HG02588 (cell line): ENCODE results near the gene PIP5K1B.

ENCODE experiments used
- ATAC-seq: cut with Tn5 transposase; IDR thresholded peaks from one replicate; pipeline ENCODE4 v1.9.1; 2021; ENCODE audit warnings: mild to moderate bottlenecking, moderate library complexity; ENCODE audit not compliant: unreplicated experiment

PIP5K1B gene

GRCh38 chr9:68844631-68845612 is 139.9 kb downstream of the PIP5K1B start:
- peak; percentile 52 for ATAC-seq

- peak; percentile 53 for ATAC-seq
These were observed 142.7 kb downstream of the PIP5K1B start for GRCh38 chr9:68847765-68848164.

GRCh38 chr9:68851657-68852056 is 146.6 kb downstream of the PIP5K1B start:
- no peak for ATAC-seq

- no peak for ATAC-seq
These were observed 147.9 kb downstream of the PIP5K1B start for GRCh38 chr9:68852941-68853340.

- no peak for ATAC-seq
These were observed 154.3 kb downstream of the PIP5K1B start for GRCh38 chr9:68859347-68859746.

GRCh38 chr9:68860419-68860818 is 155.4 kb downstream of the PIP5K1B start:
- no peak for ATAC-seq

- ATAC-seq: no peak
These were observed 156.4 kb downstream of the PIP5K1B start for GRCh38 chr9:68861436-68861835.

- no peak for ATAC-seq
These were observed 162.0 kb downstream of the PIP5K1B start for GRCh38 chr9:68867066-68867465.

GRCh38 chr9:68869022-68869421 is 164.0 kb downstream of the PIP5K1B start:
- ATAC-seq: no peak

GRCh38 chr9:68870086-68870485 is 165.0 kb downstream of the PIP5K1B start:
- no peak for ATAC-seq

- no peak for ATAC-seq
These were observed 166.2 kb downstream of the PIP5K1B start for GRCh38 chr9:68871236-68871635.

GRCh38 chr9:68872026-68872501 is 167.0 kb downstream of the PIP5K1B start:
- no peak for ATAC-seq

GRCh38 chr9:68873179-68873578 is 168.1 kb downstream of the PIP5K1B start:
- no peak for ATAC-seq

GRCh38 chr9:68876273-68876672 is 171.2 kb downstream of the PIP5K1B start:
- no peak for ATAC-seq

GRCh38 chr9:68876681-68877080 is 171.6 kb downstream of the PIP5K1B start:
- ATAC-seq: no peak

GRCh38 chr9:68877219-68877618 is 172.2 kb downstream of the PIP5K1B start:
- no peak for ATAC-seq

- ATAC-seq: no peak
These were observed 173.4 kb downstream of the PIP5K1B start for GRCh38 chr9:68878450-68878849.

- no peak for ATAC-seq
These were observed 178.2 kb downstream of the PIP5K1B start for GRCh38 chr9:68883224-68883623.

GRCh38 chr9:68887232-68887631 is 182.2 kb downstream of the PIP5K1B start:
- no peak for ATAC-seq

- ATAC-seq: no peak
These were observed 189.5 kb downstream of the PIP5K1B start for GRCh38 chr9:68894502-68894901.

- ATAC-seq: peak; percentile 89
These were observed 190.9 kb downstream of the PIP5K1B start for GRCh38 chr9:68895741-68896478.

GRCh38 chr9:68896486-68896885 is 191.4 kb downstream of the PIP5K1B start:
- no peak for ATAC-seq
